ENCODE results near the gene PRG2. TPM values are rescaled to one million over a fixed set of nuclear protein-coding genes. Genes with fewer than 3 reads are reported as not detected.

PRG2 gene
- total and polyA plus RNA-seq, 2 donors (not counting 1 experiment from before 2014, with no cell fraction given): 0.07 TPM; not detected in 1

GRCh38 chr11:57353446-57353845, 37.0 kb downstream of the PRG2 start:
- ChIA-PET POLR2A (no interaction called here), CTCF (interaction anchor here (0.6 to 2.1 kb wide), 4 partner anchors 10 to 83 kb away, joined by 3 to 10 read pairs (median 4); no protein-coding TSS in a partner anchor)

DNA sequence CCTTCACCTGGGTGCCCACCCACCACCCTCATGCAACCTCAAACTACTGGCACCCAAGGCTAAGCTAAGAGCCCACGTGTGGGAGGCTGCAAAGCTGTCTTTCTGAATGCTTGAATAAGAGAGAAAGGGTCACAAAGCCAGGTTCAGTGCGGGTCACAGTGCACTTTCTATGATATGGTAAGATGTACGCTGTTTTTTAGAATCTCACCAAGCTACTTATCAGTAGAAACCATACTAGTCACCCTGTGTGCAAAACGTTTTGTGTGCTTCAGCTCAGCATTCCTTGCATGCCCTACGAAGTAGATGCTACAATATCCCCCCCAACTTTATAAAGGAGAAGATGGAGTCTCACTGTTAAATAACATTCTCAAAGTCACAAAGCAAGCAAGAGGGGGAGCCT, 37.4 kb downstream of the PRG2 start:
- Histone ChIP-seq H3K79me2 (ENCODE audit: control insufficient read depth, insufficient read depth, low read length) (no peaks in the 10 kb centered on the region), H3K36me3 (replicated peaks in 1 of 2; ENCODE audit: control extremely low read depth in 1 of 2, control insufficient read depth in 1 of 2, extremely low read depth in 1 of 2, insufficient read depth in 2 of 2, low read length in 1 of 2) (no peaks in the 10 kb centered on the region), H3K4me3 (ENCODE audit: control extremely low read depth in 1 of 5, extremely low read depth in 1 of 5, insufficient read depth in 1 of 5, low read depth in 2 of 5, low read length in 4 of 5) (no peak overlapping the region), H3K4me2 (replicated peaks; ENCODE audit: low read depth, low read length, poor library complexity, severe bottlenecking) (no peak overlapping the region), H3K9ac (ENCODE audit: low read length) (no peak overlapping the region), H3K4me1 (ENCODE audit: control insufficient read depth in 2 of 2, insufficient read depth in 2 of 2, low read length in 2 of 2) (peaks cover 0 to 6% of the 10 kb centered on the region in 2 donors), H4K20me1 (ENCODE audit: control insufficient read depth, insufficient read depth, low read length, poor library complexity, severe bottlenecking) (no peaks in the 10 kb centered on the region), H3K27ac (ENCODE audit: low read length in 2 of 2) (no peak overlapping the region), H3K27me3 (replicated peaks in 1 of 4; ENCODE audit: control extremely low read depth in 1 of 4, control insufficient read depth in 3 of 4, insufficient read depth in 4 of 4, low read length in 3 of 4) (peaks cover 0 to 6% (median 4%) of the 10 kb centered on the region in 4 experiments), H3K9me3 (ENCODE audit: control extremely low read depth in 1 of 3, control insufficient read depth in 2 of 3, insufficient read depth in 1 of 3, low read length in 2 of 3) (peaks cover 0 to 6% (median 0%) of the 10 kb centered on the region in 3 donors), H2AFZ (ENCODE audit: insufficient read depth, low read depth, low read length, poor library complexity, severe bottlenecking) (no peak overlapping the region)
- DNase-seq (no peak), ATAC-seq (ENCODE audit: low read depth) (no peak)
- CTCF ChIA-PET: interaction anchor here (0.9 to 2.1 kb wide), 3 partner anchors 10 to 20 kb away, joined by 3 to 10 read pairs (median 5); no protein-coding TSS in a partner anchor
- H3K9me3 Mint-ChIP-seq (ENCODE audit: insufficient read depth): no peaks in the 10 kb centered on the region
- H3K4me3 Mint-ChIP-seq: no peak overlapping the region
- peaks cover 3% of the 10 kb centered on the region for H3K4me1 Mint-ChIP-seq
- WGBS (ENCODE audit: insufficient coverage): no CpG with 5 or more reads among the region's 5 CpGs
- TF ChIP-seq CTCF (IDR thresholded peaks at IDR 0.05): no peak
- TF ChIP-seq EZH2 (IDR thresholded peaks at IDR 0.05; ENCODE audit: borderline replicate concordance, insufficient read depth, low read depth, low read length, poor library complexity, severe bottlenecking): no peak
- no peak overlapping the region for H3K27ac Mint-ChIP-seq
- intact Hi-C loops (cut with micrococcal nuclease): no loop called here
- peaks cover 40% of the 10 kb centered on the region for H3K27me3 Mint-ChIP-seq
- POLR2A ChIA-PET: no interaction called here

More at GRCh38 chr11:57353446-57353845, 37.0 kb downstream of the PRG2 start:
- H3K9me3 ChIP-seq (ENCODE audit: control extremely low read depth in 1 of 3, control insufficient read depth in 2 of 3, insufficient read depth in 1 of 3, low read length in 2 of 3): peaks cover 0 to 6% (median 0%) of the 10 kb centered on the region in 3 donors
- Mint-ChIP-seq H3K27ac (no peak overlapping the region), H3K4me3 (no peak overlapping the region), H3K4me1 (peaks cover 3% of the 10 kb centered on the region), H3K27me3 (peaks cover 40% of the 10 kb centered on the region), H3K9me3 (ENCODE audit: insufficient read depth) (no peaks in the 10 kb centered on the region)
- intact Hi-C loops (cut with micrococcal nuclease): no loop called here
- H4K20me1 ChIP-seq (ENCODE audit: control insufficient read depth, insufficient read depth, low read length, poor library complexity, severe bottlenecking): no peaks in the 10 kb centered on the region
- H3K4me2 ChIP-seq (replicated peaks; ENCODE audit: low read depth, low read length, poor library complexity, severe bottlenecking): no peak overlapping the region
- no CpG with 5 or more reads among the region's 4 CpGs for WGBS (ENCODE audit: insufficient coverage)
- no peak for DNase-seq
- peaks cover 0 to 6% of the 10 kb centered on the region in 2 donors for H3K4me1 ChIP-seq (ENCODE audit: control insufficient read depth in 2 of 2, insufficient read depth in 2 of 2, low read length in 2 of 2)
- H3K27ac ChIP-seq (ENCODE audit: low read length in 2 of 2): no peak overlapping the region
- no peaks in the 10 kb centered on the region for H3K79me2 ChIP-seq (ENCODE audit: control insufficient read depth, insufficient read depth, low read length)
- H3K9ac ChIP-seq (ENCODE audit: low read length): no peak overlapping the region
- no peaks in the 10 kb centered on the region for H3K36me3 ChIP-seq (replicated peaks in 1 of 2; ENCODE audit: control extremely low read depth in 1 of 2, control insufficient read depth in 1 of 2, extremely low read depth in 1 of 2, insufficient read depth in 2 of 2, low read length in 1 of 2)
- no peak overlapping the region for H3K4me3 ChIP-seq (ENCODE audit: control extremely low read depth in 1 of 5, extremely low read depth in 1 of 5, insufficient read depth in 1 of 5, low read depth in 2 of 5, low read length in 4 of 5)
- no peak overlapping the region for H2AFZ ChIP-seq (ENCODE audit: insufficient read depth, low read depth, low read length, poor library complexity, severe bottlenecking)
- TF ChIP-seq EZH2 (IDR thresholded peaks at IDR 0.05; ENCODE audit: borderline replicate concordance, insufficient read depth, low read depth, low read length, poor library complexity, severe bottlenecking) (no peak), CTCF (IDR thresholded peaks at IDR 0.05) (no peak)
- ATAC-seq (ENCODE audit: low read depth): no peak
- H3K27me3 ChIP-seq (replicated peaks in 1 of 4; ENCODE audit: control extremely low read depth in 1 of 4, control insufficient read depth in 3 of 4, insufficient read depth in 4 of 4, low read length in 3 of 4): peaks cover 0 to 6% (median 4%) of the 10 kb centered on the region in 4 experiments

Measured in B cell (primary cell).